GM21723 (cell line): ENCODE data around the gene NHS.

Experiments
- ATAC-seq: cut with Tn5 transposase; IDR thresholded peaks from one replicate; pipeline ENCODE4 v1.9.1; 2021; ENCODE audit warnings: mild to moderate bottlenecking, moderate library complexity; ENCODE audit not compliant: unreplicated experiment

The NHS gene

DNA sequence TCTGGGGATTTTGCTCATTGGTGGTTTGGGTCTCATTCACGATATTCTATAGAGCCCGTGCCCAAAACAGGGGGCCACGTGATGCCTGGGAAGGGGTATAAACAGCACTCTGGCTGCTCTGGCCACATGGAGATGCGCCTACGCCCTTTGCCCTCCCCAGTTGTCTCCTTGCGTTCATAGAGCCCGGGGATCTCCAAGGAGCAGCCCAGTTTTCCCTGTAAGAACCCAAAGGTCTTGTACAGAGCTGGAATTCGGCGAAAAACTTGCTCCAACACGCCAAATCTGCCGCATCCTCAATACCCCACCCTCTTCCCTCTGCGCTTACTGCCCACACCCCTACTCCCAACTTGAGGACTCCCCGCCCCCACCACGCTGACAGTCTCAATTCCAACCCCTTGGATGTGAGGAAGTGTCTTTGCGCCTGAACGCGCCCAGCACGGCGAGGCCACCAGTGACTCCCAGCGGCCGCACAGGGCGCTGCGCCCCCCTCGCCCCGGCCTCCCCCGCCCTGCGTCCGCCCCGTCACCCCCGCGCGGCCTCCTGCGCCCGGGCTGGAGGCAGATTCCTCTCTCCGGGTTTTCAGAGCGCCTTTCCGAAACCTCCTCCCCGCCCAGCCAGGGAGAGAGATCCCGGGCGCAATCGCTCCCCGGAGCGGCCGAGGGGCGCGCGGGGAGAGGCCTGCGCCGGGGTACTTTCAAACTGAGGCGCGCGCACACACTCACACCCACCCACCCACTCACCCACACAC lies at the start of gene NHS:
NHS (plus strand) TSS at position 582 of the 748 bp plus-strand sequence. CDS start 558 bp downstream, outside the sequence.
- no peak for ATAC-seq

DNA sequence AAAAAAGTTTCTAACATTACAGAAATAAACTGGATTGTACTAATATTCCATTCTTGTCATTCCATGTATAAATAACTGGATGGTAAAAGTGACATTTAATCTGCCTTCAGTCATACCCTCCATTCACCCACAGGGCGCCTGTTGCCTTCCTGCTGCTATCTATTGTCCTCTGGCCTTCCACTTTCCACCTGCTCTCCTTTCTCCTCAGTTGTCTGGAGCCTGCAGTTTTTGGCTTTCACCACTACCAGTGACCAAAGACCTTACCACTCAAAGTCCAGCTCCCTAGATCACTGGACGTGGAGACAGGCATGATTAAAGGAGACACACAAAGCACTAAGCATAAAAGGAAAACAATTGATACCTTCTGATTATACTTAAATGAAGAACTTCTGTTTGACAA lies 46.2 kb upstream of the NHS start:
- no peak for ATAC-seq

DNA sequence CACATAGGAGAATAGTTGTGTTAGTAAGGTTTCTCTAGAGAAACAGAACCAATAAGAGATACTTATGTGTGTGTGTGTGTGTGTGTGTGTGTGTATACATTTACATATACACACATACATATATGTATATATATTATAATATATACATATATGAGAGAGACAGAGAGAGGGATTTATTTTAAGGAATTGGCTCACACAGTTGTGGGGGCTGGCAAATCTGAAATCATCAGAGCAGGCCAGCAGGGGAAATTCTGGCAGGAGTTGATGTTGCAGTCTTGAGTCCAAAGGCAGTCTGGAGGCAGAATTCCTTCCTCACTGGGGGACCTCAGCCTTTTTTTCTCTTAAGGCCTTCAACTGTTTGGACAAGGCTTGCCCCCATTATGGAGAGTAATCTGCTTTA lies 38.6 kb upstream of the NHS start:
- no peak for ATAC-seq

DNA sequence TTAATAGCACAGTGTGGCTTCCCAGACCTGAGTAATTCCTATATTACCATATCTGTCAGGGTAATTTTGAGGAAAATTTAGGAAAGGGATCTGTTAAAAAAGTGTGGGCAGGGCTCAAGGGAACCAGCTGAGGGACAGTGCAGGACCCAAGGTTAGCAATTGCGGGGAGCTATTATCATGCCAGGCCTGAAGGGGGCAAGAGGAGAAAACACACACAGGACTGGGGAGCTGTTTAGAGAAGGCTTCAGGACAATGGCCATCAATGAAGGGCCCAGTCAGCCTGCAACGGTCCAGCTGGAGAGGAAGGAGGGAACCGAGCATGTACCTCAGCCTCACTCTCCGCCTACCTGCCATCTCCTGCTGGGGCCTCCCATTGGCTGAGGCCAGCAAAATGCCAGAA lies 19.0 kb upstream of the NHS start:
- no peak for ATAC-seq

DNA sequence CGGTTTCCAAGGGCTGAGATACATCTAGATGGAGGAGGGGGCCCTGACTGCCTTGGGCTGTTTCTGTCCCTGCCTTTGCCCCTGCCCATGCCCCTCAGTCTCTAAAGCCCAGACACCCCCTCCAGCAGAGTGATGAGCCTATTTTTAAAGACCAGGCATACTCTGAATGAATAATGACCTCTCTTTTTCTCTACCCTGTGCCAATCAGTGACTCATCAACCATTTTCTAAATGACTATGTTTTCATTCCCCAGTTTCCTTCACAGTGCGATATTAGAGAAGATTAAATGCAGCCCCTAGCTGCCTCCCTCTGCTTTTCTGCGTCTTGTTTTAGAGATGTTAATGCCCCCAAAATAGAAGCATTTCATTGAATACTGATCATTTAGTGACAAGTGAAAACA lies 15.5 kb upstream of the NHS start:
- no peak for ATAC-seq

DNA sequence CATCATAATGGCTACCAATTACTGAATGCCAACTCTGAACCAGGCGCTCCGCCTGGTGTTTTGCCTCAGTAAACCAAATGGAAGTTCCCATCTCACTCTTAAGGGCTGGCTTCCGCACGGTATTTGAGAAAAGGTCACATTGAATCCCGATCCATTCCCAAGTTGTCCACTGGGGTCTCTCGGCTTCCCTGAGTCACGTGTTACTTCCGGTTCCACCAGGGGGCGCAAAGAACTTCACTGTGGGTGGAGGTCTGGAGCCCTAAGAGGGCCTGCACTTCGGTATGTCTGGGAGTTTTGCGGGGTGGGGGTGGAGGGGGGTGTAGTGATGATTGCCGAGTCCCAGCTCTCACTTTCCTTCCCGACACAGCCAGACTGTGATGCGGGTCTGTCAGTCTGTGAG lies 13.4 kb upstream of the NHS start:
- no peak for ATAC-seq

GRCh38 chrX:17368002-17368401 lies 7.0 kb upstream of the NHS start:
- no peak for ATAC-seq

DNA sequence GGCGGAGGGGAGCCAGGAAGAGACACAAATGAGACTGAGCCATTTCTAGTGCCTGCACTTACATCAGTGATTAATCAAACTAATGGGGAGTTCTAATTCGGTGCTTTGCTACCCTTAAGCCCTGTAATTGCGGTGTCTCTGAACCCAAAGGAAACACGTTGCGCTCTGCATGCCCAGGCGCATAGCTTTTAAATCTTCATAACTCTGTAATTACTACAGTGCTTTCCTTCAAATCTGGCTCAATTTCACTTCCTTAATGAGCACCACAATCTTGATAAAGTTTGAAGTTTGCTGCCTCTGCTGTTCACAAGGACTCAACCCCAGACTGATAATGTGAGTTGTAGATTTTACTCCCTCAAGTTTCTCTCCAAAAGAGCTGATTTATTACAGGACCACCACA lies 5.7 kb upstream of the NHS start:
- ATAC-seq: no peak

DNA sequence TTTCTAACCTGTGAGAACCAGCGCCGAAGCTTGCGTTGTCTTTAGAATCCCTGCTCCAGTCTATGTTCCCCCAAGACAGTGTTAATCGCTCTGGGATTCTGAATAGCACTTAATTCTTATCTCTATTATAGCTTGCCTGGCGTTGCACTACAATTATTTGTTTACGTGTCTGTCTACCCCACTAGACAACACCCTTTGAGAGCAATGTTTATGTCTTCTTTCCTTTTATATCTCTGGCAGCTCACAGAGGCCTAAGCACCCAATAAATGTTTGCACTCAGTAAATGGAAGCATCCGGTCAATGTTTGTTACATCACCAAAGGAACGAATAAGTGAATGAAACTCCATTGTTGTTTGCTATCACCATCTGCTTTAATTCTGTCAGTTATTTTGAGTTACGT lies 4.8 kb upstream of the NHS start:
- no peak for ATAC-seq

DNA sequence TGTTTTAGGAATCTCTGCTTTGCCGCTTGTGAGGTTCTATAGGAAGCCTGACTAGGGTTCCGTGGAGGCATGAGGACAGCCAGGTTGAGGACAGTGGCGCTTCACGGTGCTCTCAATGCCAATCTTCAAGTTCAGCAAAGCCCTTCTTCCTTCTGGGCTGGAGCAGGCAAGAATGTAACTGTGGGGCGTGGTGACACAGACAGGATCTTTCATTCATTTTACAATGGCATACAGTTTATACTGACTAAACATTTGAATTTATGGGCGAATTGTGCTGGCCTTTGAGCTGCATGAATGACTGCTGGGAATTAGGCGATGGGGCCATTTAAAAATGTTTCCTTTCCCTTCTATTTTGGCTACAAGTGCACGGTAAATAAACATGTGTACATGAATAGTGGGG lies 2.9 kb upstream of the NHS start:
- ATAC-seq: no peak

GRCh38 chrX:17373337-17373736 lies 1.7 kb upstream of the NHS start:
- ATAC-seq: no peak

GRCh38 chrX:17375367-17375636 lies 302 bp downstream of the NHS start:
- ATAC-seq: no peak

DNA sequence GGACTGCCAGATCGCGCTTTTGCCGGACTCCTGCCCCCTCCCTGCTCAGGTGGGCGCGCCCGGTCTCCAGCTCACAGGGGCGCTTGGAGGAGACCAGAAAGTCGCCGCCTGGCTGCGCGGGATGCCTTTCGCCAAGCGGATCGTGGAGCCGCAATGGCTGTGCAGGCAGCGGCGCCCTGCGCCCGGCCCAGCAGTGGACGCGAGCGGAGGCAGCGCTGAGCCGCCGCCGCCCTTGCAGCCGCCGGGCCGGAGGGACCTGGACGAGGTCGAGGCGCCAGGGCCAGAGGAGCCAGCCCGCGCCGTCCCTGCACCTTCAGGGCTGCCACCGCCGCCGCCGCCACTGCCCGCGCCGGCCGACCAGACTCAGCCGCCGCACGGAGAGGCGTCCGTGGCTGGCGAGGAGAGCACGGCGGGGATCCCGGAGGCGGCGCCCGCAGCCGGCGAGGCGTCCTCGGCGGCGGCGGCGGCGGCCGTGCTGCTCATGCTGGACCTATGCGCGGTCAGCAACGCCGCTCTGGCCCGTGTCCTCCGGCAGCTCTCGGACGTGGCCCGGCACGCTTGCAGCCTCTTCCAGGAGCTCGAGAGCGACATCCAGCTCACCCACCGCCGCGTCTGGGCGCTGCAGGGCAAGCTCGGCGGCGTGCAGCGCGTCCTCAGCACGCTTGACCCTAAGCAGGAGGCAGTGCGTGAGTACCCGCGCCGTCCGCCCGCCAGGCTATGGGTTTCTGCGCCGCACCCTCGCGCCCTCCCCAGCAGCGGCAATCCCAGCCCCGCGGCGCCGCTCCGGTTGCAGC lies 834 bp downstream of the NHS start:
- ATAC-seq: no peak

DNA sequence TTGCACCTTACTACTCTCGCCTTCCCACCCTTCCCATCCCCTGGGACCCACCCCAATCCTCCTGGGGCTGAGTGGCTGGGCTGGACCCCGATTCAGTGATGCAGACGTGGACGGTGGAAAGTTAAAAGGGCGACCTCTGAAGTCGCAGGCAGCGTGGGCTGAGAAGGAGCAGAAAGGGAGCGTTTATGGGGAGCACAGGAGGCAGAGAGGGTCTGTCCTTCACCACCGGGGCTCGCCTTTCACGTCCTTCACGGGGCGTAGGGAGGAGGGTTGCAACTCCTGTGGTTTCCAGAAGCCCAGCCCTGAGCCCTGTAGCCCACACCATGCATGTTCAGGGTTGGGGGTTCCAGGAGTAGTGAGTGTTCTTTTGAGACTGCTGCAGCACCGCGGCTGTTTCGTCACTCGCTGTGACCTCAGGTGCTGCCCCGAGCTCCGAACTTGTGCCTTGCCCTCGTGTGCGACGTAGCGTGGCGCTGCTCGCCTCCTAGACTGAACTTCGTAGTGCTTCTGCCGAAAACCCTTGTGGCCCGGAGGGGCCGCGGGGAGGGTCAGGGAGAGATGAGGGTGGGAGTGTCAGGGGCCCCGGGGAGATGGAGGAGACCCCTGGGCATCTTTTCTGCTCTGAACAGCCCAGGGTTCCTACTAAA lies 1.6 kb downstream of the NHS start:
- no peak for ATAC-seq

DNA sequence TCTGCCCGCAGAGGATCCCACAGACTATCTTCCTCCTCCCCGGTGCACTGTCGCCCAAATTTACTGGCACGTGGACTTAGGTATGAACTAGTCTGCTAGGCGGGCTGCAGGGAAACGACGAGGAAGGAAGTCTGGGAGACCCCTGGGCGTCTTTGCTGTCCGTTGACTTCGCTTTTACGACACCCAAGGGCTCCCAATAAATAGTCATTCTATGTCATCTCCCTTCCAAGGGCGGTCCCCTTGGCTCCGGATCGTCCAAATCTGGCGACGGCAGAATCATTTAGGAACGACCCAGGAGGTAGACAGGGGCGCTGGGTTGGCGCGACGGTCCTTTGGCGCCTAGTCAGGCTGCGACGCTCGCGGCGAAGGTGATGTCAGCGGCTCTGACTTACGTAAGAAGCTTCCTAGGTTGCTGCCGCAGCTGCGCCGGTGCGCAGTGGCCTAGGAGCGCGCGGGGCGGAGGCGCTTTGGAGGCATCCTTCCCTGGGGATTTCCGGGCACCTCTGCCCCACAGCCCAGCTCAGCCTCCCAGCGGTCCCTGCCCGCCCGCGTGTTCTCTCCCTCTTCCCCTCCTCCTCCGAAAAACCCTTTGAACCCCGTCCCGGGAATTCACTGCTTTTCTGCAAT lies 2.2 kb downstream of the NHS start:
- no peak for ATAC-seq

- no peak for ATAC-seq
These were observed 2.8 kb downstream of the NHS start for GRCh38 chrX:17377795-17378194.

DNA sequence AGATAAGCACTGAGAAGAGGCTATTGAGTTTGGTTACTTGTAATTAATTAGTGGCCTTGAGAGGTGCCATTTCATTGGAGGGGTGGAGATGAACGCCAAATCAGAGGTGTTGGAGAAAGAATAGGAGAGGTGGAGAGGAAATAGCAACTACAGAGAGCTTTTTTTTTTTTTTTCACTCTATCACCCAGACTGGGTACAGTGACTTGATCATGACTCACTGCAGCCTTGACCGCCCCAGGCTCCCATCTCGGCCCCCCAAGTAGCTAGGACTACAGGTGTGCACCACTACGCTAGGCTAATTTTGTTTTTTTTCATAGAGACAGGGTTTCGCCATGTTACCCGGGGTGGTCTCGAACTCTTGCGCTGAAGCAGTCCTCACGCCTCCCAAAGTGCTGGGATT lies 5.2 kb downstream of the NHS start:
- no peak for ATAC-seq

GRCh38 chrX:17390419-17390850 lies 15.4 kb downstream of the NHS start:
- ATAC-seq: no peak

DNA sequence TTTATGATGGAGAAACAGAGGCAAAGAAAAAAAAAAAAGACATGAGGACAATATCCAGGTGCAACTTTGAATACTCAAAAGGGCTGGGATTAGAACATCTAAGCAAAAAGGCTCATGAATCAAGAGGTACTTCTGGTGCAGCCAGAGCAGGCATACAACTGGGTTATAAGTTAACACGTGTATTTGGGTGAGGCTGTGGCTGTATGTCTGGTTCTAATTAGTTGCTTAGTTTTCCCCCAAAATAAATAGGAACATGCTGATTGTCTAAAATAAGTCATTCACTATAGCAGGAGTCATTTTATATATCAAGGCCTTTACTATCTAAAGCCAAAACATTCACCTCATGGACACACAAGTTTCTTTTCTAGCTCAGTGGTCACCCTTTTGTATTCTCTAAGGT lies 20.2 kb downstream of the NHS start:
- no peak for ATAC-seq

DNA sequence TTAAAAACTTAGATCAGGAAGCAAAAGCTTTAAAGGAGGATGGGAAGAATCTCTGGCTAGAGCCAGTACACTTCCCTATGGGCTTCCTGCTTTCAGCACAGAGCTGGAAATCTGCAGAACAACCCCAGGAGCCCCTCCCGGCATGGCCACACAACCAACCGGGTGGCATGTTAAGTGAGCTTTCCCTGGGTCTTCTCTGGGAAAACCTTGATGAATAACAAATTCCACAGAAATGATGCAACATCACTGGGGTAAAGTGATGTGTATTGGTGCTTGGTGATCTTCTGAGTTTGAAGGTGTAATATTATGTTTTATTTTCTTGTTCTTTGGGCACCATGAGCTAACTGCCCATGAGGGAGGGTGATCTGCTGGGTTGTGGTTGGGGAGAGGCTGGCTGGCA lies 22.1 kb downstream of the NHS start:
- no peak for ATAC-seq

- no peak for ATAC-seq
These were observed 28.2 kb downstream of the NHS start for GRCh38 chrX:17403189-17403691.

DNA sequence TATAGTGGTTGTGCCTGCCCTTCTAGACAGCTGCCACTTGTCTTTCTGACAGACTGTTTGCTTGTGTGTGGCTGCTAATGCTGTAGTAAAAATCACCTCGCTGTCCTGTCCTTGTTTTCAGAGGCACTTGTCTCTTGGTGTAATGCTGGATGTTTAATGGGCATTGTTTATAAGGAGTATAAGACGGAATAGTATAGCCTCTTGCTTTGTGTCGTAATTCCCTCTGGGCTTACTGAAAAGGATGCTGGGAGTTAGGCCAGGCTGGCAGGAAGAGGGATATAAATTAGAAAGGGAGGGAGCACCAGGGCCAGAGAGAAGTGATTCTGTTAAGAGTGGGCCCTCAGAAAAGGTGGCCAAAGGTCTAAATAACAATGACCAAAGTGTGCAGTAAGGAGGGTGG lies 29.0 kb downstream of the NHS start:
- no peak for ATAC-seq
